Astrocyte of the cerebellum (primary cell): Measurements from ENCODE around the gene THADA.

Experiments used
- DNase-seq: peaks from one replicate; pipeline ENCODE4 v3.0.0-alpha.2; 2011; ENCODE audit warnings: low read depth
- H3K4me3 ChIP-seq: 2 replicates; pipeline ENCODE4 v1.5.1; 2011; ENCODE audit warnings: mild to moderate bottlenecking, low read depth, low read length, moderate library complexity
- in situ Hi-C: cut with HindIII; loops from 2 replicates; pipeline ENCODE4 v1.10.0; 2017; ENCODE audit warnings: low sequenced_read_pairs
- TF ChIP-seq, protein P1 (sequence below): IDR thresholded peaks from 2 replicates; pipeline ENCODE4 v1.5.1; 2012; ENCODE audit warnings: low read length, low read depth, moderate library complexity, mild to moderate bottlenecking; ENCODE audit errors: missing control alignments

THADA gene

DNA sequence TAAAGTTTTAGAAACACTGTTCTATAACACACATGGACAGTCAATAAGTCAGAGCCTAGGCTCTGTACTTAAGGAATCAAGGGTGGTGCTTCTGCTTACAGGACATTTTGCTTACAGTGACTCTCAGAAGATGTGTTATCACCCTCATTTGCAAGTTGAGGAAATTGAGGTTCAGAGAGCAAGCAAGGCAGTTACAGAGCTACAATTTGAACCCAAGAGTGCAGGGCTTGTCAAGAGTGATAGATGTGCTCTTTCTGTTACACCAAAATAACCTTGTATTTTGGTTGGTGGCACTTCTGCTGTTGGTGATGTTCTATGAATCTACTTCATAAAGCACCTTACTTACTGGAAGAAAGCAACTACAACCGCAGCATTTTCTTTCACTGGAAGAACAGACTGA, 170.2 kb downstream of the THADA start:
- in situ Hi-C loops: no loop called here
- TF ChIP-seq, protein P1, sequence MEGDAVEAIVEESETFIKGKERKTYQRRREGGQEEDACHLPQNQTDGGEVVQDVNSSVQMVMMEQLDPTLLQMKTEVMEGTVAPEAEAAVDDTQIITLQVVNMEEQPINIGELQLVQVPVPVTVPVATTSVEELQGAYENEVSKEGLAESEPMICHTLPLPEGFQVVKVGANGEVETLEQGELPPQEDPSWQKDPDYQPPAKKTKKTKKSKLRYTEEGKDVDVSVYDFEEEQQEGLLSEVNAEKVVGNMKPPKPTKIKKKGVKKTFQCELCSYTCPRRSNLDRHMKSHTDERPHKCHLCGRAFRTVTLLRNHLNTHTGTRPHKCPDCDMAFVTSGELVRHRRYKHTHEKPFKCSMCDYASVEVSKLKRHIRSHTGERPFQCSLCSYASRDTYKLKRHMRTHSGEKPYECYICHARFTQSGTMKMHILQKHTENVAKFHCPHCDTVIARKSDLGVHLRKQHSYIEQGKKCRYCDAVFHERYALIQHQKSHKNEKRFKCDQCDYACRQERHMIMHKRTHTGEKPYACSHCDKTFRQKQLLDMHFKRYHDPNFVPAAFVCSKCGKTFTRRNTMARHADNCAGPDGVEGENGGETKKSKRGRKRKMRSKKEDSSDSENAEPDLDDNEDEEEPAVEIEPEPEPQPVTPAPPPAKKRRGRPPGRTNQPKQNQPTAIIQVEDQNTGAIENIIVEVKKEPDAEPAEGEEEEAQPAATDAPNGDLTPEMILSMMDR: no peak
- no peak overlapping the region for H3K4me3 ChIP-seq
- no peak for DNase-seq

DNA sequence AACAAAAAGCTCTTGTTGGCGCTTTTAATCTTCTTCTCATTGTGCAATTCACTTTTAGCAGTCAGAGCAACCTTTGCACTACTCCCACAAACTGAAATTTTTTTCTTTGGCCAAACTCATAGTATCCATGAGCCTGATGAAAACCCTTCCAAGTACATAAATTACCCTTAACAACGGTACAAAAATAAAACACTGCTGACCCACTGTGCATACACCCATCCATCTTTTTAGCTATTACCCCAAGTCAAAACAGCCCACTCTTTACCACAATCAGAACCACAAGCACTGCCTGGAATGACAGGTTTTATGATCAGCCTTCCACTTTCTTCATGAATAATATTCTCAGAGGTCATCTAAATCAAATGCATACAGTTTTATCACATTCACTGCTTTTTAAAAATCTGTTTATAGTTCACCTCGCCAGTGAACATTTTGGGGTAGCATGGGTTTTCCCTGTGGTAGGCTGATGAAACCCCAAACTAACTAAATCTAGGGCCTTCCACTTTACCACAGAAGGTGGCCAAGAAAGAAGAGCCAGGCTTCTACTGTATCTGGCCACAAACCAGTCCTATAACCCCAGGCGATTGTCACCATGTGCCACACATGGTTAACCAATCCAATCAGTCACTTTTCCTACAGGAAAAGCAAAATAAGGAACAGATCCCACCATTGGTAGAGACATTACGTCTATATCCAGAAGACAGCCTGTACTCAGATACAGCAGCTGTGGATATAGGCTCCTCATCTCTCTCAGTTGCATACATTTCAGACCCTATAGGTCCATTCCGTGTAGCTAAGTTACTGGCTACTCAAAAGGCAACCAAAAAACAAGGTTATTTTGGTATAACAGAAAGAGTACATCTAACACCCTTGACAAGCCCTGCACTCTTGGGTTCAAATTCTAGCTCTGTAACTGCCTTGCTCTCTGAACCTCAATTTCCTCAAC, 171.3 kb downstream of the THADA start:
- no peak overlapping the region for H3K4me3 ChIP-seq
- TF ChIP-seq, protein P1: no peak
- DNase-seq: no peak
- in situ Hi-C loops: no loop called here

DNA sequence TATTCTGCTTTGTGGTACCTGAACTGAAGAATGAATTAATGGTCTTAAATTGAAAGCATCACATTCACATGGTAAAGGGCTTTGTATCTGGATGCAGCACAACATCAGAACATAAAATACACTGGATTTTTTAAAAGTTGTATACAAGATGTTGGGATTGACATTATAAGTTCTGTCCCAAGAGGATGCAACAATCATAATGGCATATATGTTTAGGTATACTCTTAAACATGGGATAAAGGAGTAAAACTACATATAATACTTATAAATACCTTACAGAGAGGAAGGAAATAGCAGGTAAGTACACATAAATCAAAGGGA, 171.9 kb downstream of the THADA start:
- no peak for DNase-seq
- in situ Hi-C loops: no loop called here
- H3K4me3 ChIP-seq: no peak overlapping the region
- TF ChIP-seq, protein P1: no peak

DNA sequence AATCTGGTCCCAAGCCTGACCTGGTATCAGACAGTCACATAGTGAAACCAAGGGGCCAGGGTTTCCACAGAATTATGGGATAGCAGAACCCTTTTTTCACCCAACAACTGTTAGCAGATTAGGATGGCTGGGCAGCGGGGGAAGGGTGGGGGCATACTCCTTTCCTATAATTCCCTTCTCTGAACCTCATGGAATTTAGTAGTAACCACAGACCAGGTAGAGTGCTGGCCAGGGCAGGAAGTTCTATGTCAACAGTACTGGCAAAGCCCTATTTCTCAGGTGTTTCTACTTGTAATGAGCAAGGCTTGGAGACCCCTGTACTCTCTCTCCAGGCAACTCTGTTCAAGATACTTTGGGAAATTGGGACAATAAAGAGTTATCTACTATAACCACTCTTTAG, 174.6 kb downstream of the THADA start:
- no peak overlapping the region for H3K4me3 ChIP-seq
- in situ Hi-C loops: no loop called here
- TF ChIP-seq, protein P1: no peak
- no peak for DNase-seq

DNA sequence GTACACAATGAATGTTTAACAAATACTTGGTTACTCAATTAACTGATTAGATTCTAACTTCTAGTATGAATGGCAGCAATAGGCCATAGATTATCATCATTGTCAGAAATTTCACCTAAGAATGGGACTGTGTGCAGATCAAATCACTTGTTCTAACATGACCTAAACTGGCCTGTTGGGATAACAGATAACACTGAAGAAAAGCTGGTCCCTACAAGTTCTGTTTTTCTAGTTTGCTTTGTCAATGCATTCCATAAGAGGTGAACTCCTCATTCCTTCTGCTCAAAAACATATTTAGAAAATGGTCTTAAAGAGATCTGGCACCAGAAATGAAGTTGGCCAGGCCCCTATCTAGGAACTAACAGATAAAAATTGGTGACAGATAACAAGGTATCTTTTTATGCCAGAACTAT, 175.4 kb downstream of the THADA start:
- no peak overlapping the region for H3K4me3 ChIP-seq
- in situ Hi-C loops: no loop called here
- no peak for DNase-seq
- TF ChIP-seq, protein P1: no peak

DNA sequence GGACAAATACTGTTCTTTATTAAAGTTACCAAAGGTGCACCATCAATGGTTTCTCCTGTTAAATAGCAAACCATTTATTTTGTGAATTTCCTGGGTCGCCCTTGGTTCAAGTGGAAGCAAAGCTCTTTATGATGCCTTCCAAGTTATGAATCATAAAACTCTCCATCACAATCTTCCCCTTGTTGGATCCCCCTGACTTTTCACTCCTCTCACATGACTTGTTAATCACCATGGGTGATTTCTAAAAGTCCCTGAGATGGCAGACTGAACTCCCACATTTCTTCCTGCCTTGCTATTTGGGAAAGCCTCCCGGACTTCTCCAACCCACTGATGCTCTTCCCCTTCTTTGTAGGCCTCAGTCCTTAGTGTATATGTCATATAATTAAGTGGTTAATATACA, 176.0 kb downstream of the THADA start:
- DNase-seq: no peak
- H3K4me3 ChIP-seq: no peak overlapping the region
- TF ChIP-seq, protein P1: no peak
- in situ Hi-C loops: no loop called here
